KBM-7 (cell line): ENCODE results near the gene RAB8B.

Source experiments
- DNase-seq: peaks from one replicate; pipeline ENCODE4 v3.0.0-alpha.2; 2015
- in situ Hi-C: fragments of 300-500 bp; cut with MboI; formaldehyde crosslinking; loops from 2 replicates; pipeline ENCODE4 v1.14.3; 2020; ENCODE audit warnings: low sequenced_read_pairs, low pct_unique_long_range_greater_than_20kb, mixed read lengths

Gene RAB8B

DNA sequence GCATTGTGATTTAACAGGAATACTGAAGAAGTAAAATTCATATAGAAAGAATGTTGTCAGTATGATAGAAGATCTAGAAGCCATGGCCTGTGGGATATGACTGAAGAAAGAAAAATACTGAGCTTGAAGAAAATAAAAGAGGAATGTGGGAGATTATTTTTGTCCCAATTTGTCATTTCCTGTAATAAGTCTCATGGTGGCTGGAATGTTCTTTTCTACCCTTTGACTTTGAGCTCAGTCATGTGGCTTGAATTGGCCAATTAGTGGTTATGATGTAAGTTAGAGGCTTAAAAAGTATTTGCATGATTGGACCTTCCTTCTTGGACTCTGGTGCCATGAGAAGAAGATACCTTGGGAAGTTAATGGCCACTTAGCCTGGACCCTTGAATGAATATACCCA, 102.1 kb downstream of the RAB8B start:
- in situ Hi-C loops, result no loop called here
- no peak for DNase-seq

DNA sequence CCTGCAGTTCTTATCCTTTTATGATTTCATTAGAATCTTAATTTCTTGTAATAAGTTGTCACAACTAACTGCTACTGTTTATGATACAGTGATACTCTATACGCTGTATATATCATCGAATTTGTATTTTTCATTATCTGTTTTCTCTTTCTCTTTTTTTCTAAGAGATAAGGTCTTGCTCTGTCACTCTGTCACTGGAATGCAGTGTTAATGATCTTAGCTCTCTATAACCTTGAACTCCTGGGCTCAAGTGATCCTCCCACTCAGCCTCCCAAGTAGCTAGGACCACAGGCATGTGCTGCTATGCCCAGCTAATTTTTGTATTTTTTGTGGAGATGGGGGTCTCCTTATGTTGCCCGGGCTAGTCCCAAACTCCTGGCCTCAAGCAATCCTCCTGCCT, 102.8 kb downstream of the RAB8B start:
- in situ Hi-C loops, result no loop called here
- no peak for DNase-seq

DNA sequence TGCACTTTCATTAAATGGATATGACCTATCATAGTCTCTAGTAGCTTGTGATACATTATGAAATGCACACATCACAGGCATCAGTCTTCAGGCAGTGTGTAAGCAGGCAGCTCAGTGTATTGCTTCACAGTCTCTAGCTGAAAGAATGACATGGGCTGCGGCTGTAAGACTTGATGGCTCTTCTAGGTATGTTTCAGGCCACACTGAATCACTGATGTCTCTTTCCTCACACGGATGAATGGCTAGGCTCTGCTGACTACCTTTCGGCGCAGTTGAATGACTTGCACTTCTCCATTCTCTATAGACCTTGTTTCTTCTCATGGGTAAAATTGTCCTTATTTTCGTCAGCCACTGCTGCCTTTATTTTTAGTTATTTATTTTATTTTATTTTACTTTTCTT, 103.4 kb downstream of the RAB8B start:
- in situ Hi-C loops, result no loop called here
- no peak for DNase-seq

DNA sequence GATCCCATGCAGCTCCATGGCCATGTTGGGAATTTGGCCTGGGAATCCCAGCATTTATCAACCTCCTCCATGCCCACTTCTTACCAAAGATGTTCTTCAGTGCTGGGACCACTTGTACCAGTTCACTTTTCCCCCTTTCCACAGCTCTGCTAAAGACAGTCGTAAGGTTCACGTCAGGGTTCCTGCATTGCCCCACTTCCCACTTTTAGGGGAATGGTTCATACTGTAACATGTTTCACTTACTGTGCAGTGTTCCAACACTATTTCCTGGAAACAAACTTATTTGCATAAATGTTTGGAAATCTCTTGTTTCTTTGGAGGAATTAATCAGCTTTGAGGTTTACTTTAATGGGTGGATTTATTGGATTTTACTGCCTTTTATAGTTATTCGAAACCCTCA, 105.0 kb downstream of the RAB8B start:
- no peak for DNase-seq
- in situ Hi-C loops, result no loop called here

DNA sequence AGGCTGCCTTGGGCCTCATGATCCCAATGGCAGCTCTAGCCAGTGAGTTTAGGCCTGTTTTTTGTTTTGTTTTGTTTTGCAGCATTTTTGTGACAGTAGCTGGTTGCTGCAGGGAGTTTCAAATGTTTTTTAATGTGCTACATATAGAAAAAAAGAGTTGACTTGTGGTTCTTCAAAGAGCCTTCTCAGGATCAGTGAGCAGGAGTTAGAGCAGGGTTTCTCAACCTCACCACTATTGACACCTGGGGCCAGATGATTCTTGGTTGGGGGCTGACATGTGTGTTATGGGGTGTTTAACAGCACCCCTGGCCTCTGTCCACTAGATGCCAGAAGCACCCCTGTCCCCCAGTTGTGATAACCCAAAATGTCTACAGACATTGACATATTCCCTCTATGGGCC, 105.9 kb downstream of the RAB8B start:
- in situ Hi-C loops, result no loop called here
- DNase-seq, result no peak

DNA sequence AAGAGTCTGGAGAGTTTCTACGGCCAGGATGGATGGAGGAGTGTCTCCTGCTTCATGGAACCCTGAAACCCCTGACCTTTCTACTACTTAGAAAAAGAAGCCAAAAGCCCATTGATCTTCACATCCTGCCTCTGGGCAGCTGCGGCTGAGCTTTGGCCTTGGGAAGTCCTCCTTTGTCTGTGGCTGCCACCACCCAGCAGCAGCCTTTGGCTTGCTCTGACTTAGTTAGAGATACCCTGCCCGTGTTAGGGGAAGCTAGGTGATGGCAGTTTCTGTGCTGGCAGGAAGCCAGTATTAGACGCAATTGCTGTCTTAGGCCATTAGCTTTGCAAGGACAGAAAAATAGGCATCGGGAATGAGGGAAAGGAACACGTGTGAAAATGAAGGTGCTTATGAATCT, 106.8 kb downstream of the RAB8B start:
- DNase-seq, result no peak
- in situ Hi-C loops, result no loop called here

DNA sequence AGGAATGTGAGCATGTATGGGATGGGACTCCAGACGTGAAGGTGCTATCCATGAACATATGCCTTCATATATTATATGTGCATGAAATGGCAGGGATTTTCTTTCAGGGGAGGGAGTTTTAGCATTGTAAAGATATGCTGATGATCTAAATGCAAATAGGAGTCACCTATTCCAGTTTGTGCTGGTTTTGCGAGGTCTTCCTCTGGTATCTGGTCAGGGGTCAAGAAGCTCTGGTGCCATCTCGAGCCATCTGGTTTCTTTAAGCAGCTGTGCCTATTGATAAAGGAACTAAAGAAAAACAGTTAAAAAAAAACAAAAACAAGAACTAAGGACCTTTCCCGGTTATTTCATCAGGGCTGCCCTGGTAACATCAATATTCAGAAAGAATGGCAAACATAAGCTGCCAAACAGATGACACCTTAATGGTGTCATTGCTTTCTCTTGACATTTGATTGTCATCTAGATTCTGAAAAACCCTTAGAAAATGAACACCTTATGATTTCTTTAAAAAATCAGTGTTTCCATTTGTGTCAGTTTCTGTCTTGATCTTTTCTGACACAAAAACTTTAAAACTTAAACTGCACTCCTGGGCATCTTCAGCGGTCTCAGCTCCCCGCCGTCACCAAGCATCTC, 110.7 kb downstream of the RAB8B start:
- in situ Hi-C loops, result no loop called here
- DNase-seq, result no peak

DNA sequence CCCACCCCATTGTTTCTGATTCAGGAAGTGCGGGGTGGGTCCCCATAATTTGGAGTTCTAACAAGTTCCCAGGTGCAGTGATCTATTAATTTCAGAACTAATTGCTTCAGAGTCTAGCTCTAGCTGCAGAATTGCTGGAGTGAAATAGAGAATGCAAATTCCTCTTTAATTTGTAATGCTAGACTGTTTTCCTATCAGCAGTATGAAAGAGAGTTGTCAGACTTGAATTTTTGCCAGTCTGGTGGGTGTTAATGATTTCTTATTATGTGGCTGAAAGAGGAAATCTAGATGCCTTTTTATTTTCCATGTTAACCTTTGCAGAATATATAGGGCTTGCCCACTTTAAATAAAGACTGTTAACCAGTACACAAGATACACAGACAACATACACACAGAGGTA, 111.7 kb downstream of the RAB8B start:
- DNase-seq, result no peak
- in situ Hi-C loops, result no loop called here

DNA sequence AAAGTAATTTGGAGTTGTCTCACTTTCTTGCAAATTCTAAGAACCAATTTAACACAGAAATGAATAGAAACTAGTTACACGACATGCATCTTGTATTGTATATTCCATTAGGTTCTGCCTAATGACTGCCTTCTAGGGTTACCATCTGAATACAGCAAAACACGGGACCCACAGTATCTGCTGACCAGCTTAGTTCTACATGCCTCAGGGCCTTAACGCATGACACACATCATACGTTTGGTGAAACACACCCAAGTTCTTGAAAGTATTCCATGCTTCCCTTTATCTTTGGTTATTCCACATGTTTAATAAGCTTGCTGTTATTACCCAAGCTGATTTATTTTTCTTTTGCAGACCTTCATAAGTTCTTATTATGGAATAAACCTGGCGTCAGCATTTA, 115.9 kb downstream of the RAB8B start:
- DNase-seq, result no peak
- in situ Hi-C loops, result no loop called here

DNA sequence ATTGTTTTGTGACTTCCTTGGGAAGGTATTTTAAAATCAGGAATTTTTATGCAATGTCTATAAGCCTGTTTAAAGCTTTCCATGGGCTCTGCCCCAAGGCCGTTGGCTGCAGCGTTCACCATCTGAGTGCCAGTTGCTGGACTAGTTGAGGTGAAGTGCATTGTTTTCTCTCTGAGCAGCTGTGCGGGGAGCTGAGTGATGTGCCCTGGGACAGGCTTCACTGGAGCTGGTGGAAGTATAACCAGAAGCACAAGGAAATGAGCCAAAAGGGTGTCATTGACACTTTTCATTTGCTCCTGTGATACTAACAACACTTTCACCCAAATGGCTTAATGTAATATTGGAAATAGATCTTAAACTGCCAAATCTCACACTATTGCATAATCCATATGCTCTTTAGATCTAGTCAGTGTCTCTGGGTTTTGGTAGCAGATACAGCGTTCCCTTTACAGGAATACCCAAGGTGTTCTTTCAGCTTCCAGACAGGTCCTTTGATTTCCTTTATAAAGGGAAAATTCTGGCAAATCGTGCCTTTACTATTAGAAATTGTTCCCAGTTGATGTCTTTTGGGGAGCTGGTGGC, 117.2 kb downstream of the RAB8B start:
- in situ Hi-C loops, result no loop called here
- no peak for DNase-seq

DNA sequence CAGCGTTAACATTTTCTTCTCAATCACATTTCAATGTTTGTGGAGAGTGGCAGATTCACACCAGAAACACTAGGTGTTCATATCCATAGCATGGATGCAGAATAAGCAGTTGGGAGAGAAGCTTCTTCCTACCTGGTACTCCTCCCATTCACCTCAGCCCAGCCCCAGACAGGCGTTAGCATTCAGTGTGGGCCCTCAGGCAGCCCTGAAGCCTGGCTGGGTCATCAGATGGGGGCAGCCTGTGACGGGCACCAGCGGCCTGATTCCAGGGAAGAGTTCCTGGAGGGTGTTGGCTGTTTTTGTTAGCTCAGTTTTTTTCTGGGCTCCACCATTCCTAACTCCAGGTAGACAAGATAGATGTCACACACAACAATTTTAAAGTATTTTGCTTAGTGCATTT, 119.1 kb downstream of the RAB8B start:
- in situ Hi-C loops, result no loop called here
- DNase-seq, result no peak

DNA sequence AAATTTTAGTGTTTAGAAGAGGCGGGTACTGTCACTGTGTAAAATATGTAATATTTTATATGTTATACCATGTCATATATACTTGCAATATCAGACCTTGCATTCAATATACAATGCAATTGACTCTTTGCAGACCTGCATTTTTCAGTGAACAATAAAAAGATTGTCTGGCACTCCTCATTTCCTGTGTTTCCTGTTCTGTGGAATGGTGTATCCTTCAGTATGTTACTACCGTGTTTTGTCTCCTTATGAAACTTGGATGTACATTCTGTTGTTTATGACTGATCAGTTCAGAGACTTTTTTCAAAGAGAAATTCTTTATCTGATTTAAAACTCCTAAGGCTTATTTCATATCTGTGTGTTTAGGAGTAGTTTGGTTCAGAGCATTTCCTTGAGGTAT, 119.5 kb downstream of the RAB8B start:
- DNase-seq, result no peak
- in situ Hi-C loops, result no loop called here

DNA sequence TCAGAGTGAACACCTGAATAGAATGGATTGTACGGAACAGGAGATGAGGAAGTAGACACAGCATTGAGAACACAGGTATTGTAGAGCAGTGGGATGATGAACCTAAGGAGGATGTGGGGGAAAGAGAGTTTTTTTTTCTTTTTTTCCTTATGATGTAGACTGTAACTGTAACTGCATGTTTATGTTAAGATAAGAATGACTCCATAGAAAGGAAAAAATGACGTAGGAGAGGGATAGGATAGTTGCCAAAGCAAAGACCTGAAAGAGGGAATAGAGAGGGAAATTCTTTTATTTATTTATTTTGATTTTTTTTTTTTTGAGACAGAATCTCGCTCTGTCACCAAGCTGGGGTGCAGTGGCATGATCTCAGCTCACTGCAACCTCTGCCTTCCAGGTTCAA, 121.2 kb downstream of the RAB8B start:
- DNase-seq, result no peak
- in situ Hi-C loops, result no loop called here

DNA sequence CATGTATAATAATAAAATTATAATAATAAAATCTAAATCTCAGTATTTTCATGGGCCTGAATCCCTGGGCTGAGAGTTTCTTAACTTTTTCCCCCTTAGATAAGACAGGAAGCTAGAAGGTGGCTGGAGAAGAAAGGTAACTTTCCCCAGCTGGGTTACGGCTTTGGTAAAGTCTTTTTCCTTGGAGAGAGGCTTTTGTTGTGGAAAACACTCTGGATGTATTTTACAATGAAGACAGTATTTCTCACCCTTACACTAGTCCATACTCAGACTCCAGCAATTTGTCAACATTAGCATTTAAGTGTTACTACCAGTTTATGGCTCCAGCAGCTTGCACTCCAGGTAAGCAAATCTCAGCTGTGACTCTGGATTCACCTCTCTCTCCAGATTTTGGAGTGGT, 122.9 kb downstream of the RAB8B start:
- DNase-seq, result no peak
- in situ Hi-C loops, result no loop called here

DNA sequence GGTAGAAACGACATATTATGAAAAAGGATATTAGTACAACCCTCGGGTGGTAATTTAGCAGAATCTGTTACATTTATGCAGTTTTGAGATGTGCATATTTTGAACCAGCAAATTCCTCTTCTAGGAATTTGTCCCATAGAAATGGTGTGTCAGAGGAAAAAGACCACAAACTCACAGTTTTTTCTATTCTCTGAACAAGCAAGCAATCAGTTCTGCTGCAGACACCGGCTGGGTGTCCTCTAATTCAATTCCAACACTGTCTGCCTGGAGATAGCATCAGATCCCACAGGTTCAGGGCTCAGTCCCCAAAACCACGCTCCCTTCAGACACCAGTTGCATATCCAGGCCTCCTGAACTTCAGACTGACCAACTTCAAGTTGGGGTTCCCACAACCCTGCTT, 124.4 kb downstream of the RAB8B start:
- no peak for DNase-seq
- in situ Hi-C loops, result no loop called here

DNA sequence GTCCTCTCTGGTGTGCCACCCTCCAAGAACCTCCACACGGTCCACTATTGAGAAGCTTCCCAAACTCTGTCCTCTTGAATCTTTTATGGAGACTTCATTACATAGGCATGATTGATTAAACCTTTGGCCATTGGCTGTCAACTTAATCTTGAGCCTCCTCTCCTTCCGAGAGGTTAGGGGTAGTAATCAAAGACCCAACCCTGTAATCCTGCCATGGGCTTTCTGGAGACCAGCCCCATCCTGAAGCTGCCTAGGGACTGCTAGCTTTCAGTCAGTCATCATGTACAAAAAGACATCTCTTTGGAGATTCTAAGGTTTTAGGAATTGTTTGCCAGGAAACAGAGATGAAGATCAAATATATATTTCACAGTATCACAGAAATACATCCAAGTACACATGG, 125.0 kb downstream of the RAB8B start:
- DNase-seq, result no peak
- in situ Hi-C loops, result no loop called here
